Gastrocnemius medialis (tissue), 4 donors: Measurements from ENCODE around the gene MLPH.

Source experiments
- POLR2A ChIP-seq, 2 donors: fragments of 450-650 bp; IDR thresholded peaks; one replicate each; pipeline ENCODE4 v1.6.1; 2017; ENCODE audit warnings: antibody characterized with exemption in 2 of 2, mild to moderate bottlenecking in 2 of 2, moderate library complexity in 2 of 2
- TF ChIP-seq, protein P1 (sequence below), 5 experiments: fragments of 450-650 bp in 3 of 5; fragments of 200-600 bp in 2 of 5; sonication (generic) in 2 of 5; IDR thresholded peaks in 4 of 5; conservative IDR thresholded peaks in 1 of 5; 1 replicate in 4 of 5; 2 replicates in 1 of 5; pipeline ENCODE4 v1.5.1; 2016 to 2019; ENCODE audit warnings: antibody characterized with exemption in 5 of 5, mild to moderate bottlenecking in 3 of 5, moderate library complexity in 3 of 5

DNA sequence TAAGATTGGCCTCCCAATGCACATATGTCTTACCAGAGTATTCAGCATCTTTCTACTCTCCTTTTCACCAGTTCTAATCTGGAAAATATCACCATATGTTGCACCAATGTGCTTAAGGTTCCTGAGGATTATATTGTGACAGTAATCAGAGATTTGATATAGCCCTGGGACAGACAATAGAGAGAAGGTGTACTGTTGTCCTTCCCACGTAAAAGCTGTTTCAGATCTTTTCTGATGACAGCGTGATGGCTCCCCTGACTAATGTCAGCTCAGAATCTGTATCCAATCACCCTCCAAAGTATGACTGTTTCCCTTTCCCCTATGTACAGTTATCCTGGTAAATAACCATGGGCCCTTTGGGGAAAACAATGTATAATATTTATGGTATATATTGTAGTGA lies 9.0 kb upstream of the MLPH start:
- TF ChIP-seq, protein P1, sequence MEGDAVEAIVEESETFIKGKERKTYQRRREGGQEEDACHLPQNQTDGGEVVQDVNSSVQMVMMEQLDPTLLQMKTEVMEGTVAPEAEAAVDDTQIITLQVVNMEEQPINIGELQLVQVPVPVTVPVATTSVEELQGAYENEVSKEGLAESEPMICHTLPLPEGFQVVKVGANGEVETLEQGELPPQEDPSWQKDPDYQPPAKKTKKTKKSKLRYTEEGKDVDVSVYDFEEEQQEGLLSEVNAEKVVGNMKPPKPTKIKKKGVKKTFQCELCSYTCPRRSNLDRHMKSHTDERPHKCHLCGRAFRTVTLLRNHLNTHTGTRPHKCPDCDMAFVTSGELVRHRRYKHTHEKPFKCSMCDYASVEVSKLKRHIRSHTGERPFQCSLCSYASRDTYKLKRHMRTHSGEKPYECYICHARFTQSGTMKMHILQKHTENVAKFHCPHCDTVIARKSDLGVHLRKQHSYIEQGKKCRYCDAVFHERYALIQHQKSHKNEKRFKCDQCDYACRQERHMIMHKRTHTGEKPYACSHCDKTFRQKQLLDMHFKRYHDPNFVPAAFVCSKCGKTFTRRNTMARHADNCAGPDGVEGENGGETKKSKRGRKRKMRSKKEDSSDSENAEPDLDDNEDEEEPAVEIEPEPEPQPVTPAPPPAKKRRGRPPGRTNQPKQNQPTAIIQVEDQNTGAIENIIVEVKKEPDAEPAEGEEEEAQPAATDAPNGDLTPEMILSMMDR (IDR thresholded peaks at IDR 0.05 in 4 of 5, conservative IDR thresholded peaks at IDR 0.05 in 1 of 5) = no peak
- no peak for TF ChIP-seq POLR2A (IDR thresholded peaks at IDR 0.05)
